ENCODE measurements around the gene GCDH.

DNA sequence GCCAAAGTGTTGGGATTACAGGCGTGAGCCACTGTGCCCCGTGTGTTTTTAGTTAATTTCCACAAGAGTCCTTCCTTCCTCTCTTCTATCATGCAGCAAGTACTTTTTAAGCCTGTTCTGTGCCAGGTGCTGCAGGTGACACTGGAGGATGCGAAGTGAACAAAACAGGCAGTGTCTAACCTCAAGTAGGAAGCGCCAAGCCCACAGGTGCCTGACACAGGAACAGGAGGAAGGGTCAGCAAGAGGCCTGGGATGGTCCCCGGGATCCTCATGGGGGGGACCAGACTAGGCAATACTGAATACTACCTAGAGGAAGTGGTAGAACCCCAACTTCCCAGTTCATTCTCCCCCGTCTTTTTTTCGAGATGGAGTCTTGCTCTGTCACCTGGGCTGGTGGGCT, 45.6 kb downstream of the GCDH start:
- TF ChIP-seq EZH2 (IDR thresholded peaks at IDR 0.05) (no peak), POLR2AphosphoS5 (IDR thresholded peaks at IDR 0.05; ENCODE audit: borderline replicate concordance, low read depth, low read length) (no peak), FOXP2 (optimal IDR thresholded peaks at IDR 0.05; ENCODE audit: control extremely low read depth, extremely low read length, insufficient read depth) (no peak)

Data from SK-N-MC (cell line).